Spleen (tissue), 7 donors: Measurements from ENCODE around the gene CHN1.

ENCODE experiments used
- POLR2A ChIP-seq, 3 donors: fragments of 450-650 bp; IDR thresholded peaks; one replicate each; pipeline ENCODE4 v1.5.1; 2017; ENCODE audit warnings: antibody characterized with exemption in 3 of 3, mild to moderate bottlenecking in 1 of 3
- TF ChIP-seq, protein P1 (sequence below), 11 experiments: fragments of 200-600 bp in 7 of 11; fragments of 450-650 bp in 4 of 11; sonication (generic) in 4 of 11; IDR thresholded peaks in 8 of 11; conservative IDR thresholded peaks in 3 of 11; 1 replicate in 7 of 11; 2 replicates in 4 of 11; pipeline versions ENCODE4 v1.4.0 to v1.8.0; 2016 to 2021; ENCODE audit warnings: antibody characterized with exemption in 11 of 11, inconsistent platforms in 4 of 11, mild to moderate bottlenecking in 1 of 11
- donor health status: DM: no; HTN: no; CAD: no; lungs with moderate emphysema.
- donor health status: DM: no; HTN: no; CAD: no.
- donor health status: DM: no; HTN: no; CAD: no.

DNA sequence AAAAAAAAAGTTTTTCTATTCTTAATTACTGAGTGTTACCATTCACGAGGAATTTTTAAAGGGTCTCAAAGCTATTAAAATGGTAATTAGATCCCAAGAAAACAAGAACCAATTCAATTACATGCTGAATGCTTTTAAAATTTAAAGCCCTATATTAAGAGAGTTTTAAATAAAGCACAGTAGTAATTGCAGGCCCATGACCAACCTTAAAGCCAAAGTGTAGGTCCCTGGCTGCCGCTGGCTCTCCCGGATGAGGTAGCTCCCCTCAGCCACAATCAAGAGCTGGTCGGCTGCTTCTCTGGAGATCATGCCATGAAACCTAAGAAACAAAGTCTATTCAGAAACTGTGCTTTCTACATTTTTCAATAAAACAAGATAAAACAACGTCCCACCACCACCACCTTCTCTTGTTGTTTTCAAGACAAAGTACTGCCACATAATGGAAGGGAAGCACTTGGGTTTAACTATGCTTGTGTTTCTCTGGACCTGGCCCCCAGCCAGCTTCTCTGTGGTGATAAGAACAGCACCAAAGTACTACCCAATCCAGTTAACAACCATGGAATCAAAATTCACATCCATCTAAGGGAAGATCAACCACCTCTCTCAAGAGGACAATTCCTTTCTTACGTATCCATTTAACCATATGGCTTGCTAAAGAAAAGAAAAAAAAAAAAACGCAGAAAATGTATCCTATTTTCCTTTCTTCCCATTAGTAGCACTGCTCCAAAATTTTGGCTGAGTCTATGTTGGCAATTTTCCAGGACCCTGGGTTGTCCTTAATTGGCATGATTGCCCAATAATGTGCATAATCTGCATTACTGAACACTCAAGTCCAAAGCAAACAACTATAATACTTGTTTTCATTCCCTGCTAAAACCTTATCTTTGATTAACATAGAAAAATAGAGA lies 90.1 kb downstream of the CHN1 start:
- TF ChIP-seq, protein P1, sequence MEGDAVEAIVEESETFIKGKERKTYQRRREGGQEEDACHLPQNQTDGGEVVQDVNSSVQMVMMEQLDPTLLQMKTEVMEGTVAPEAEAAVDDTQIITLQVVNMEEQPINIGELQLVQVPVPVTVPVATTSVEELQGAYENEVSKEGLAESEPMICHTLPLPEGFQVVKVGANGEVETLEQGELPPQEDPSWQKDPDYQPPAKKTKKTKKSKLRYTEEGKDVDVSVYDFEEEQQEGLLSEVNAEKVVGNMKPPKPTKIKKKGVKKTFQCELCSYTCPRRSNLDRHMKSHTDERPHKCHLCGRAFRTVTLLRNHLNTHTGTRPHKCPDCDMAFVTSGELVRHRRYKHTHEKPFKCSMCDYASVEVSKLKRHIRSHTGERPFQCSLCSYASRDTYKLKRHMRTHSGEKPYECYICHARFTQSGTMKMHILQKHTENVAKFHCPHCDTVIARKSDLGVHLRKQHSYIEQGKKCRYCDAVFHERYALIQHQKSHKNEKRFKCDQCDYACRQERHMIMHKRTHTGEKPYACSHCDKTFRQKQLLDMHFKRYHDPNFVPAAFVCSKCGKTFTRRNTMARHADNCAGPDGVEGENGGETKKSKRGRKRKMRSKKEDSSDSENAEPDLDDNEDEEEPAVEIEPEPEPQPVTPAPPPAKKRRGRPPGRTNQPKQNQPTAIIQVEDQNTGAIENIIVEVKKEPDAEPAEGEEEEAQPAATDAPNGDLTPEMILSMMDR (IDR thresholded peaks at IDR 0.05 in 8 of 11, conservative IDR thresholded peaks at IDR 0.05 in 3 of 11), result no peak
- TF ChIP-seq POLR2A (IDR thresholded peaks at IDR 0.05), result no peak
